Thoracic aorta (tissue), 2 donors: ENCODE measurements around the gene ARPC5L. TPM values are rescaled to one million over a fixed set of nuclear protein-coding genes. Genes with fewer than 3 reads are reported as not detected.

Experiments
- ATAC-seq: fragments of 150-250 bp; one replicate; pipeline ENCODE4 v1.8.0; 2017; ENCODE audit warnings: low read depth; ENCODE audit not compliant: insufficient number of reproducible peaks, low FRiP score
- DNase-seq: peaks from one replicate; pipeline ENCODE4 v3.0.0-alpha.2; 2020; ENCODE audit warnings: low spot score
- H3K27ac ChIP-seq, 2 donors: fragments of 200-600 bp; sonication (generic); 1 replicate in 1 of 2; 2 replicates in 1 of 2; pipeline ENCODE4 v1.5.1; 2016; ENCODE audit warnings: mild to moderate bottlenecking in 2 of 2, moderate library complexity in 2 of 2
- H3K27me3 ChIP-seq: fragments of 200-600 bp; sonication (generic); replicated peaks from 2 replicates; pipeline ENCODE4 v1.6.0; 2016; ENCODE audit warnings: mild to moderate bottlenecking; ENCODE audit not compliant: insufficient read depth
- H3K36me3 ChIP-seq: fragments of 200-600 bp; sonication (generic); one replicate; pipeline ENCODE4 v1.5.1; 2016
- H3K4me1 ChIP-seq, 2 donors: fragments of 200-600 bp; sonication (generic); 1 replicate in 1 of 2; 2 replicates in 1 of 2; pipeline versions ENCODE4 v1.5.1 to v1.6.0; 2016; ENCODE audit warnings: low read depth in 2 of 2, mild to moderate bottlenecking in 1 of 2; ENCODE audit not compliant: control insufficient read depth in 1 of 2
- H3K4me3 ChIP-seq: fragments of 200-600 bp; sonication (generic); 2 replicates; pipeline ENCODE4 v1.5.1; 2016; ENCODE audit warnings: mild to moderate bottlenecking
- H3K9me3 ChIP-seq: fragments of 200-600 bp; sonication (generic); 2 replicates; pipeline ENCODE4 v1.5.1; 2016
- total RNA-seq, 2 donors: library from RNA; depleted of rRNA; stranded (reverse); fragments of >200 nt; gene quantifications; one replicate each; pipeline versions ENCODE4 v1.1.0 to v1.2.3, GENCODE V29; 2016
- TF ChIP-seq, protein P1 (sequence below): fragments of 200-600 bp; sonication (generic); IDR thresholded peaks from one replicate; pipeline ENCODE4 v1.5.1; 2019; ENCODE audit warnings: antibody characterized with exemption

ARPC5L gene
- total RNA-seq, 2 donors from 2014 or later = 14.1 to 22.8 TPM

DNA sequence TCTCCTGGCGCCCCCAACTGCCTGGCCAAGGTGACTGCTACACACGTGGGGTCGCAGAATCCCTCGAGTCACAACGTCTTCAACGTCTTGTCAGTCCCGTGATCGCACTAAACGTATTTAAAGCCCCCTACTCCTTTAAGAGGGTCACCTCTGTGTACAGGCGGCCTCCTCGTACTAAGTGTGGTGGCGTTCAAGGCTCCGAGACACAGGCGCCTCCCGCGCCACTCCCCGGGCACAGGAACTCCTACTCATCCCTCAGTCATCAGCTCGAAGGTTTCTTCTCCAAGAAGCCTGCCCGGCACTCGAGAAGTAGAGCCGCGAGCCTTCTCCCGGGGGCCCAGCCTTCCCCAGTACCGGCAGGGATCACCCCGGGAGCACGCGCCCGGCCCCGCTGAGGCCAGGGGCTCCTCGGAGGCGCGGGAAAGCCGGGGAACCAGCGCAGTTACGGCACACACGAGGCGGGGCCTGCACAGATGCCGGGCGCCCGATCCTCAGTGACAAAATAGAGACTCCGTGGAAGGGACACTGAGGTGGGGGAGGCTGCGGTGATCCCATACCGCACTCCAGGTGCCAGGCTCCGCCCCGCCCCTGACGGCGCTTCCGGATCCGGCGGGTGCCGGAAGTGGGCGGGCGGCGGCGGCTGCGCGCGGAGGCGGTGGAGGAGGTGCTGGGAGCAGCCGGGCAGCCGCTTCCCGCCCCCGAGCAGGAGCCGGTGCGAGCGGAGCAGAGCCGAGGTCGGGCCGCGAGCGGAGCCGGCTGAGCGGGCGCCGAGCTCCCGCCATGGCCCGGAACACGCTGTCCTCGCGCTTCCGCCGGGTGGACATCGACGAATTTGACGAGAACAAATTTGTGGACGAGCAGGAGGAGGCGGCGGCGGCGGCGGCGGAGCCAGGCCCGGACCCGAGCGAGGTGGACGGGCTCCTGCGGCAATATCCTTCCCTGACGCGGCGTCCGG is 6.9 kb downstream of the ARPC5L start:
- ATAC-seq (peak; percentile 84), DNase-seq (no peak)
- Histone ChIP-seq H3K36me3 (no peaks in the 10 kb centered on the region), H3K9me3 (no peaks in the 10 kb centered on the region), H3K27ac (peak overlapping the region; percentile 88 to 94), H3K27me3 (no peaks in the 10 kb centered on the region), H3K4me1 (peaks cover 29 to 52% of the 10 kb centered on the region in 2 donors), H3K4me3 (peak overlapping the region; percentile 82)
- TF ChIP-seq, protein P1, sequence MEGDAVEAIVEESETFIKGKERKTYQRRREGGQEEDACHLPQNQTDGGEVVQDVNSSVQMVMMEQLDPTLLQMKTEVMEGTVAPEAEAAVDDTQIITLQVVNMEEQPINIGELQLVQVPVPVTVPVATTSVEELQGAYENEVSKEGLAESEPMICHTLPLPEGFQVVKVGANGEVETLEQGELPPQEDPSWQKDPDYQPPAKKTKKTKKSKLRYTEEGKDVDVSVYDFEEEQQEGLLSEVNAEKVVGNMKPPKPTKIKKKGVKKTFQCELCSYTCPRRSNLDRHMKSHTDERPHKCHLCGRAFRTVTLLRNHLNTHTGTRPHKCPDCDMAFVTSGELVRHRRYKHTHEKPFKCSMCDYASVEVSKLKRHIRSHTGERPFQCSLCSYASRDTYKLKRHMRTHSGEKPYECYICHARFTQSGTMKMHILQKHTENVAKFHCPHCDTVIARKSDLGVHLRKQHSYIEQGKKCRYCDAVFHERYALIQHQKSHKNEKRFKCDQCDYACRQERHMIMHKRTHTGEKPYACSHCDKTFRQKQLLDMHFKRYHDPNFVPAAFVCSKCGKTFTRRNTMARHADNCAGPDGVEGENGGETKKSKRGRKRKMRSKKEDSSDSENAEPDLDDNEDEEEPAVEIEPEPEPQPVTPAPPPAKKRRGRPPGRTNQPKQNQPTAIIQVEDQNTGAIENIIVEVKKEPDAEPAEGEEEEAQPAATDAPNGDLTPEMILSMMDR = no peak

DNA sequence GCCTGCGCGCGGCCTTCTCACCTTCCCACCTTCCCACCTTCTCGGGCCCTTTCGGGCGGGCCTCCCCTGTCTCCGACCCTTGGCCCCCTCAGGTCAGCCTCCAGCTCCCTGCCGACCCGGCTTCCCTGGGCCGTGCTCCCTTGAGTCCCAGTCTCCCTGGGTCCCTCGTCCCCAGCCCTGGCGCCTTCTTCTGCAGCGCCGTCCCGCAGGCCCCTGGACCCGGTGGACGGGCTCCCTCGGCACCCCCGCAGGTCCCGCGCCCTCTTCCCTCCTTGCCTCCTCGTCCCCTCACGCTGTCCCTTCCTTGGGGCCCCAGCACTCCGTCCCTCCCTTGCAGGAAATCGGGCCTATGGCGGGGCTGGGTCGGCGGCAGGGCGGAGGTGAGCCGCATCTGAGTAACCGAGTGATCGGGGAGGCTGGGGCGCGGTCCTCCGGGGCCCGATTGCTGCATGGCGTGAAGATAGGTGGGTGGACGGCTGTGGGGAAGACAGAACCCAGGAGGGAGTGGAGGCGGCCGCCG is 7.6 kb downstream of the ARPC5L start:
- Histone ChIP-seq H3K27ac (peak overlapping the region; percentile 88 to 94), H3K4me3 (peak overlapping the region; percentile 82), H3K36me3 (no peaks in the 10 kb centered on the region), H3K4me1 (peaks cover 29 to 52% of the 10 kb centered on the region in 2 donors), H3K9me3 (no peaks in the 10 kb centered on the region), H3K27me3 (no peaks in the 10 kb centered on the region)
- no peak for ATAC-seq
- DNase-seq = no peak
- TF ChIP-seq, protein P1 = no peak

DNA sequence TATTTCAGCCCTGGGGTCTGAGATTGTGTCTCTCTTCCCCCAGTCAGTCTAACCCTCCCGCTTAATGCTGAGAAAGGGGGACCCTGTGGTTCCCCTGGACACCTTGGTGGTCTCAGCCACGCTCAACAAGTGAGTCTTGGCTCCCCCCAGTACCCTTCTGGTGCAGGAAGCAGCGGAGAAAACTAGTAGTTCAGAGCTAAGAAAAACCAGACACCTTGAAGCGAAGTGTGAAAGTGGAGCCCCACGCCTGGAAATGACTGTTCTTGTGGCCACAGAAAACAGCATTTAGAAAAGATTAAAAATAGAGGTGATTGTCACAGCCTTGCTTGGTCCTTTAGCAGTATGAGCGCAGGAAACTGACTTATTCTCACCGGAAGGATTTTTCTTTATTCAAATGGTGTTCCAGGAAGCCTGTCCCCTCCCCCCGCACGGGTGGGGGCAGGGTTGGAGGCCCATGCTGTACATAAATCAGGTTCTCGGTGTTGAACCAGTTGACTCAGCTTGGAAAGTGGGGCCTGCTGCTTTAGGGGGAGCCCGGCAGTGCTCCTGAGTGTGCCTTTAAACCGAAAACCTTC is 8.1 kb downstream of the ARPC5L start:
- TF ChIP-seq, protein P1 = no peak
- no peak for DNase-seq

DNA sequence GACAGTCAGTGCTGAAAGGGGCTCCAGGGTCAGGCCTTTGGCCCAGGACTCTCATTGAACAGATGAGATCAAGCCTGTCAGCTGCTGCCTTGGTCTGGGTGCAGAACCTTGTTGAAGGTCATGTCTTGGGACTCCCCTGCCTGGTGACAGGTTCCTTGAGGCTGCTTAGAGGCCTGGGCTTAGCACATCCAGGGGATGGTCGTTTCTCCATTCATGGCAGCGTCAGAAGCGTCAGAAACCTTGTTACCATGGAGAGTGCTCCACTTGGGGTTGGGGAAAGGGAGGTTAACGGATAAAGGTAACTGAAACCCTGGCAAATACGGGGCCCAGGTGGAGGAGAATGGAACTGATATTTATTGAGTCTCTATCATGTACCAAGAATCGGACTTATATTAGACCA is 8.8 kb downstream of the ARPC5L start:
- ATAC-seq (no peak), DNase-seq (no peak)
- peak overlapping the region in 1 of 2 donors; percentile 88 for H3K27ac ChIP-seq
- TF ChIP-seq, protein P1 = no peak
- peaks cover 11% of the 10 kb centered on the region for H3K36me3 ChIP-seq
- H3K4me1 ChIP-seq = peaks cover 29 to 52% of the 10 kb centered on the region in 2 donors
- H3K4me3 ChIP-seq = peak overlapping the region; percentile 82
- H3K27me3 ChIP-seq = no peaks in the 10 kb centered on the region
- H3K9me3 ChIP-seq = no peaks in the 10 kb centered on the region

More for the DNA sequence above, 8.1 kb downstream of the ARPC5L start:
- peaks cover 4% of the 10 kb centered on the region for H3K36me3 ChIP-seq
- no peak for ATAC-seq
- peaks cover 29 to 52% of the 10 kb centered on the region in 2 donors for H3K4me1 ChIP-seq
- H3K9me3 ChIP-seq = no peaks in the 10 kb centered on the region
- H3K27me3 ChIP-seq = no peaks in the 10 kb centered on the region
- peak overlapping the region; percentile 88 to 94 for H3K27ac ChIP-seq
- peak overlapping the region; percentile 82 for H3K4me3 ChIP-seq

DNA sequence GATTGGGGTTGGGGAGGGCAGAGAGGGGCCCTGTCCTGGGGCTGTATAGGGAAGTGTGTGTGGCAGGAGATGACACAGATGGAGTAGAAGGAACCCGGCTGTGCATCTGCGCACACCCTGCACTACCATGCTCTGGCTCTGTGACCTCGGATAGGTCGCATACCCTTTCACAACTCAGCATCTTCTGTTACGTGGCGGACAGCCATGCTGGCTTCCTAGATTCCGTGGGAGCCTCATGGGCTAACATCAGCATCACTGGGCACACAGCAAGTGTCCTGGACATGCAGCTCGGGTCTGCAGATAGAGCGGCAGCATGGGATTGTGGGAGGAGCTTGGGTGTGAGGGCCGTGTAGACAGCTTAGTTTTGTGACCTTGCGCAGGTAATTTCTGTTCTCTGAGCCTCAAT is 9.2 kb downstream of the ARPC5L start:
- Histone ChIP-seq H3K4me1 (peaks cover 29 to 52% of the 10 kb centered on the region in 2 donors), H3K36me3 (peaks cover 14% of the 10 kb centered on the region), H3K27ac (no peak overlapping the region), H3K27me3 (no peaks in the 10 kb centered on the region), H3K4me3 (peak overlapping the region; percentile 82), H3K9me3 (no peaks in the 10 kb centered on the region)
- DNase-seq = no peak
- TF ChIP-seq, protein P1 = no peak
- ATAC-seq = no peak
